GM19328 (cell line): ENCODE data around the gene TPSD1.
"Not testable (repeated sequence)": the region's sequence is repeated elsewhere in the genome, so short reads cannot be mapped to it uniquely, and the experiment has no call there.

ENCODE experiments used
- ATAC-seq: cut with Tn5 transposase; IDR thresholded peaks from one replicate; pipeline ENCODE4 v1.9.1; 2021; ENCODE audit warnings: mild to moderate bottlenecking, moderate library complexity; ENCODE audit not compliant: unreplicated experiment

TPSD1 gene

GRCh38 chr16:1262210-1262845 lies 6.5 kb downstream of the TPSD1 start:
- no peak for ATAC-seq

- ATAC-seq, result no peak
These were observed 7.0 kb downstream of the TPSD1 start for GRCh38 chr16:1262846-1263221.

GRCh38 chr16:1263591-1264344 lies 7.9 kb downstream of the TPSD1 start:
- no peak for ATAC-seq

GRCh38 chr16:1264345-1265089 lies 8.6 kb downstream of the TPSD1 start:
- no peak for ATAC-seq

GRCh38 chr16:1265090-1265630 lies 9.3 kb downstream of the TPSD1 start:
- ATAC-seq, result no peak

- no peak for ATAC-seq
These were observed 10.0 kb downstream of the TPSD1 start for GRCh38 chr16:1265826-1266225.

GRCh38 chr16:1269418-1269817 lies 13.5 kb downstream of the TPSD1 start:
- not testable (repeated sequence) for ATAC-seq

- no peak for ATAC-seq
These were observed 15.5 kb downstream of the TPSD1 start for GRCh38 chr16:1271380-1271723.

GRCh38 chr16:1271724-1272413 lies 16.0 kb downstream of the TPSD1 start:
- not testable (repeated sequence) for ATAC-seq

- no peak for ATAC-seq
These were observed 16.8 kb downstream of the TPSD1 start for GRCh38 chr16:1272453-1273198.

GRCh38 chr16:1273816-1274215 lies 17.9 kb downstream of the TPSD1 start:
- ATAC-seq, result no peak

- no peak for ATAC-seq
These were observed 18.9 kb downstream of the TPSD1 start for GRCh38 chr16:1274767-1275166.

GRCh38 chr16:1275791-1276579 lies 20.1 kb downstream of the TPSD1 start:
- no peak for ATAC-seq

GRCh38 chr16:1276580-1276878 lies 20.7 kb downstream of the TPSD1 start:
- ATAC-seq, result no peak

GRCh38 chr16:1277151-1277598 lies 21.3 kb downstream of the TPSD1 start:
- ATAC-seq, result no peak

GRCh38 chr16:1277617-1278282 lies 21.9 kb downstream of the TPSD1 start:
- ATAC-seq, result no peak

GRCh38 chr16:1278477-1278876 lies 22.6 kb downstream of the TPSD1 start:
- ATAC-seq, result no peak

- ATAC-seq, result no peak
These were observed 23.4 kb downstream of the TPSD1 start for GRCh38 chr16:1279081-1279944.
